OCI-LY7 (cell line): ENCODE data around the gene IQCE.

Experiments
- EZH2phosphoT487 ChIP-seq: fragments of 200-600 bp; sonication (generic); IDR thresholded peaks from 2 replicates; pipeline ENCODE4 v1.6.1; 2018; ENCODE audit warnings: low read depth, borderline replicate concordance, mild to moderate bottlenecking, mixed run types, antibody characterized with exemption, low read length, moderate library complexity, mixed read lengths
- TF ChIP-seq, protein P1 (sequence below): fragments of 200-600 bp; sonication (generic); conservative IDR thresholded peaks from 2 replicates; pipeline ENCODE4 v1.5.1; 2014; ENCODE audit warnings: mild to moderate bottlenecking, antibody characterized with exemption, low read length, moderate library complexity, mixed read lengths

DNA sequence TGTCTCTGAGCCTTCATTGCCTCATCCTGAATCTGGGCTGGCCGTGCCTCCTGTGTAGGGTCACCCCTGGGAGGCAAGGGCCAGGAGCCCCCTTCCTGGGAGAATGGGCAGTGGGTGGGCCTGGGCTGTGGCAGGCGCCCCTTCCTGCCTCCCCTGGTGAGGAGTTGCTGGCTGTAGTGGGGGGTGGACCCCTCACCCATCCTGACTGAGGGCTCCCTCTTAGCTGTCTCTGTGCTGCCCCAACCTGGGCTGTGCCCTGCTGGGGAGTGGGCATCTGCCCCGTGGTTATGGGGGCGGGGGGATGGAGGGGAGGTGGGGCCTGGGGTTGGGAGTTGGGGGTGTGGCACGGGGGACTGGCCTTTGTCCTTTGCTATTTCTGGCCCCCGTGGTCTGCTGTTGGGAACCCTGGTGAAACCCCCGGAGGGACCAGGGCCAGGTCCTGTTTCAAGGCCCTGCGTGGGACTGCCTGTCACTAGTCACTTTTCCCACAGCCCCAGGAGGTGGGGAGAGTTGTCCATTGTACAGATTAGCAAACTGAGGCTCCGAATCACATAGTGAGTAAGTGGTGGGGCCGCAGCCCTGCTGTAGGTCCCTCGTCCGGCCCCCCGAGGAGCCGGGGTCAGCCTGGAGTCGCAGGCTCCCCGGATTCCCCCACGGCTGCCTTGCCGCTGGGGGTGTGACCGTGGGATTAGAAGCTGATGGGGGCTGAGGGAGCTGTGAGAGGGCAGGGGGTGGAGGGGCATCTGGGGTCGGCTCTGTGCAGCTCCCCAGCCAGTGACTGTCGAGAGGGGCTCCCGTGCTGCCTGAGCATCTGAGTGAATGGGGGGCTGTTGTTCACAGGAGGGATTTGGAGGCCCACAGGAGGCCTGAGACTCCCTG is 75.7 kb downstream of the IQCE start:
- TF ChIP-seq, protein P1, sequence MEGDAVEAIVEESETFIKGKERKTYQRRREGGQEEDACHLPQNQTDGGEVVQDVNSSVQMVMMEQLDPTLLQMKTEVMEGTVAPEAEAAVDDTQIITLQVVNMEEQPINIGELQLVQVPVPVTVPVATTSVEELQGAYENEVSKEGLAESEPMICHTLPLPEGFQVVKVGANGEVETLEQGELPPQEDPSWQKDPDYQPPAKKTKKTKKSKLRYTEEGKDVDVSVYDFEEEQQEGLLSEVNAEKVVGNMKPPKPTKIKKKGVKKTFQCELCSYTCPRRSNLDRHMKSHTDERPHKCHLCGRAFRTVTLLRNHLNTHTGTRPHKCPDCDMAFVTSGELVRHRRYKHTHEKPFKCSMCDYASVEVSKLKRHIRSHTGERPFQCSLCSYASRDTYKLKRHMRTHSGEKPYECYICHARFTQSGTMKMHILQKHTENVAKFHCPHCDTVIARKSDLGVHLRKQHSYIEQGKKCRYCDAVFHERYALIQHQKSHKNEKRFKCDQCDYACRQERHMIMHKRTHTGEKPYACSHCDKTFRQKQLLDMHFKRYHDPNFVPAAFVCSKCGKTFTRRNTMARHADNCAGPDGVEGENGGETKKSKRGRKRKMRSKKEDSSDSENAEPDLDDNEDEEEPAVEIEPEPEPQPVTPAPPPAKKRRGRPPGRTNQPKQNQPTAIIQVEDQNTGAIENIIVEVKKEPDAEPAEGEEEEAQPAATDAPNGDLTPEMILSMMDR, result no peak
- no peak for TF ChIP-seq EZH2phosphoT487
